GM19035 (cell line): ENCODE results near the gene CNTN5.

ENCODE experiments used
- ATAC-seq: cut with Tn5 transposase; IDR thresholded peaks from one replicate; pipeline ENCODE4 v1.9.1; 2021; ENCODE audit not compliant: unreplicated experiment

CNTN5 gene

GRCh38 chr11:100397401-100397800, 1376.7 kb downstream of the CNTN5 start:
- no peak for ATAC-seq

- no peak for ATAC-seq
Measured at GRCh38 chr11:100403816-100404215, 1383.1 kb downstream of the CNTN5 start.

GRCh38 chr11:100404907-100405306, 1384.2 kb downstream of the CNTN5 start:
- ATAC-seq: no peak
